BJ (cell line): ENCODE results near the gene MICAL3. TPM values are rescaled to one million over a fixed set of nuclear protein-coding genes. Genes with fewer than 3 reads are reported as not detected.
"Not testable (repeated sequence)": the region's sequence is repeated elsewhere in the genome, so short reads cannot be mapped to it uniquely, and the experiment has no call there.

Source experiments
- CTCF ChIA-PET: fragments of 350-600 bp; formaldehyde crosslinking; extraction: SDS; loops from one replicate; lab custom pipeline; 2021; ENCODE audit warnings: antibody characterized with exemption, inconsistent platforms; lab: Yijun Ruan, JAX
- POLR2A ChIA-PET: fragments of 300-600 bp; sonication (Branson Sonifier 250); formaldehyde crosslinking; extraction: SDS; loops from one replicate; lab custom pipeline; 2021; ENCODE audit warnings: antibody characterized with exemption; lab: Charles Lee
- DNase-seq: peaks from one replicate; pipeline ENCODE4 v3.0.0-alpha.2; 2011; ENCODE audit warnings: low read depth
- H3K27me3 ChIP-seq: 2 replicates; pipeline ENCODE4 v1.6.0; 2011; ENCODE audit warnings: low read length; ENCODE audit not compliant: control insufficient read depth, insufficient read depth
- H3K36me3 ChIP-seq: 2 replicates; pipeline ENCODE4 v1.5.1; 2011; ENCODE audit warnings: low read length; ENCODE audit not compliant: control insufficient read depth, insufficient read depth
- H3K4me3 ChIP-seq: 2 replicates; pipeline ENCODE4 v1.5.1; 2011; ENCODE audit warnings: low read depth, mild to moderate bottlenecking, control low read depth, low read length
- CTCF ChIP-seq: IDR thresholded peaks from 2 replicates; pipeline ENCODE4 v1.5.1; 2011; ENCODE audit warnings: low read depth, mild to moderate bottlenecking, control low read depth, inconsistent platforms, low read length, moderate library complexity; ENCODE audit not compliant: insufficient read depth
- polyA plus RNA-seq: library from polyadenylated mRNA; depleted of rRNA; stranded (reverse); fragments of >200 nt; gene quantifications from 2 replicates; pipeline ENCODE4 v1.2.3, GENCODE V29; 2011

MICAL3 gene
- polyA plus RNA-seq, 1 experiment: 16.4 TPM

- Histone ChIP-seq H3K27me3 (no peaks in the 10 kb centered on the region), H3K36me3 (no peaks in the 10 kb centered on the region), H3K4me3 (no peak overlapping the region)
- POLR2A ChIA-PET: no interaction called here
- CTCF ChIA-PET: interaction anchor here (1.4 kb wide), 1 partner anchor 15 kb away, joined by 3 read pairs; no protein-coding TSS in a partner anchor
- no peak for DNase-seq
- TF ChIP-seq CTCF: no peak
Observed at GRCh38 chr22:18010266-18010665, 14.1 kb downstream of the MICAL3 start.

GRCh38 chr22:18008136-18008535 lies 16.2 kb downstream of the MICAL3 start:
- no peak for TF ChIP-seq CTCF
- CTCF ChIA-PET: interaction anchor here (1.0 to 1.6 kb wide), 2 partner anchors 16 to 68 kb away, joined by 4 read pairs; partner anchors contain the start of gene MICAL3
- no peaks in the 10 kb centered on the region for H3K27me3 ChIP-seq
- no peaks in the 10 kb centered on the region for H3K36me3 ChIP-seq
- POLR2A ChIA-PET: no interaction called here
- DNase-seq: no peak
- H3K4me3 ChIP-seq: no peak overlapping the region

GRCh38 chr22:18005201-18005926 lies 19.0 kb downstream of the MICAL3 start:
- ChIA-PET CTCF (interaction anchor here (1.9 kb wide), 1 partner anchor 71 kb away, joined by 4 read pairs; no protein-coding TSS in a partner anchor), POLR2A (no interaction called here)
- no peak for TF ChIP-seq CTCF
- Histone ChIP-seq H3K36me3 (no peaks in the 10 kb centered on the region), H3K4me3 (no peak overlapping the region), H3K27me3 (no peaks in the 10 kb centered on the region)
- DNase-seq: no peak

- CTCF ChIA-PET: interaction anchor here (1.0 to 4.8 kb wide), 2 partner anchors 11 to 75 kb away, joined by 5 to 42 read pairs; partner anchors contain the start of gene PEX26
- H3K27me3 ChIP-seq, DNase-seq, H3K36me3 ChIP-seq, POLR2A ChIA-PET: not testable (repeated sequence)
- peak overlapping the region; percentile 8; the same call in 1 of the 2 replicates for H3K4me3 ChIP-seq
Observed at GRCh38 chr22:18001894-18002315, 22.5 kb downstream of the MICAL3 start.

- Histone ChIP-seq H3K36me3 (no peaks in the 10 kb centered on the region), H3K27me3 (no peaks in the 10 kb centered on the region), H3K4me3 (peak overlapping the region; percentile 64)
- peak; percentile 43 for TF ChIP-seq CTCF
- POLR2A ChIA-PET: no interaction called here
- DNase-seq: peak; percentile 86
- CTCF ChIA-PET: interaction anchor here (0.8 to 4.8 kb wide), 11 partner anchors 14 to 171 kb away, joined by 3 to 42 read pairs (median 5); partner anchors contain the start of gene PEX26
Observed at GRCh38 chr22:18001040-18001893, 23.1 kb downstream of the MICAL3 start.
